Measurements from ENCODE around the gene ATP9B.

GRCh38 chr18:79384151-79384807 is 315.1 kb downstream of the ATP9B start:
- no peak for TF ChIP-seq POLR2A (IDR thresholded peaks at IDR 0.05)
- no peak for TF ChIP-seq CTCF (IDR thresholded peaks at IDR 0.05)

Measured in vagina (tissue), 2 donors.